Lower leg skin (tissue), 4 donors: Measurements from ENCODE around the gene SLC39A9. TPM values are rescaled to one million over a fixed set of nuclear protein-coding genes. Genes with fewer than 3 reads are reported as not detected.
A peak's percentile ranks its signal among the peaks of the same experiment; 100 is the strongest.
"Not testable (repeated sequence)": the region's sequence is repeated elsewhere in the genome, so short reads cannot be mapped to it uniquely, and the experiment has no call there.

Source experiments
- DNase-seq, 2 donors: peaks; one replicate each; pipeline ENCODE4 v3.0.0-alpha.2; 2019; ENCODE audit warnings: low spot score in 2 of 2
- H3K4me3 ChIP-seq: fragments of 200-600 bp; sonication (generic); 2 replicates; pipeline ENCODE4 v1.5.1; 2017; ENCODE audit warnings: mild to moderate bottlenecking, low read depth; ENCODE audit not compliant: poor library complexity, severe bottlenecking
- CTCF ChIP-seq, 3 donors: fragments of 450-650 bp; IDR thresholded peaks; one replicate each; pipeline ENCODE4 v1.5.1; 2016; ENCODE audit warnings: antibody characterized with exemption in 3 of 3, mild to moderate bottlenecking in 3 of 3, moderate library complexity in 2 of 3
- POLR2A ChIP-seq, 2 donors: fragments of 450-650 bp; IDR thresholded peaks; one replicate each; pipeline ENCODE4 v1.6.1; 2016 to 2017; ENCODE audit warnings: antibody characterized with exemption in 2 of 2, mild to moderate bottlenecking in 1 of 2, moderate library complexity in 1 of 2
- WGBS, 2 donors: methylation state at CpG; one replicate each; pipeline ENCODE4 v1.1.5; 2018; 5-methylcytosine and 5-hydroxymethylcytosine counted together
- intact Hi-C: fragments of 100-400 bp; cut with DNase I; formaldehyde crosslinking; loops from one replicate; pipeline ENCODE4 v1.15.0; 2023; ENCODE audit warnings: low total_unique reads
- total RNA-seq, 4 donors: library from RNA; depleted of rRNA; stranded (reverse); fragments of >200 nt; gene quantifications; one replicate each; pipeline ENCODE4 v1.1.0, GENCODE V29; 2016

Gene SLC39A9
- total RNA-seq, 4 donors from 2014 or later = 33.1 to 68.2 (median 49.0) TPM

GRCh38 chr14:69473260-69473659 is 74.8 kb downstream of the SLC39A9 start:
- intact Hi-C loops = no loop called here
- H3K4me3 ChIP-seq = no peak overlapping the region
- DNase-seq = peak in 1 of 2 donors; percentile 12
- WGBS, 2 donors = 47 to 73% methylated on average over 3 of the region's 3 CpGs
- TF ChIP-seq POLR2A (IDR thresholded peaks at IDR 0.05) (no peak), CTCF (IDR thresholded peaks at IDR 0.05) (no peak)

GRCh38 chr14:69473946-69474345 is 75.5 kb downstream of the SLC39A9 start:
- H3K4me3 ChIP-seq = no peak overlapping the region
- no peak for DNase-seq
- intact Hi-C loops = no loop called here
- TF ChIP-seq POLR2A (IDR thresholded peaks at IDR 0.05) = no peak
- no peak for TF ChIP-seq CTCF (IDR thresholded peaks at IDR 0.05)
- 89 to 91% methylated on average over 3 of the region's 3 CpGs for WGBS, 2 donors

GRCh38 chr14:69475194-69475818 is 76.8 kb downstream of the SLC39A9 start:
- H3K4me3 ChIP-seq = no peak overlapping the region
- intact Hi-C loops = no loop called here
- TF ChIP-seq POLR2A (IDR thresholded peaks at IDR 0.05) (no peak), CTCF (IDR thresholded peaks at IDR 0.05) (no peak)
- peak in 1 of 2 donors; percentile 45 for DNase-seq
- 70 to 76% methylated on average over 8 of the region's 8 CpGs for WGBS, 2 donors

- WGBS, 2 donors = 96% methylated on average over 5 of the region's 5 CpGs
These were observed 78.4 kb downstream of the SLC39A9 start for GRCh38 chr14:69476824-69477450.

GRCh38 chr14:69478055-69478454 is 79.6 kb downstream of the SLC39A9 start:
- WGBS, 2 donors = 82 to 83% methylated on average over 2 of the region's 2 CpGs
- intact Hi-C loops, H3K4me3 ChIP-seq: not testable (repeated sequence)
- DNase-seq = peak in 1 of 2 donors; percentile 73

More at GRCh38 chr14:69476824-69477450, 78.4 kb downstream of the SLC39A9 start:
- intact Hi-C loops, H3K4me3 ChIP-seq: not testable (repeated sequence)
- DNase-seq = peak in 1 of 2 donors; percentile 72

GRCh38 chr14:69479696-69480095 is 81.2 kb downstream of the SLC39A9 start:
- intact Hi-C loops = no loop called here
- peak in 1 of 2 donors; percentile 72 for DNase-seq
- H3K4me3 ChIP-seq = no peak overlapping the region
- TF ChIP-seq POLR2A (IDR thresholded peaks at IDR 0.05) = no peak
- WGBS, 2 donors = 90 to 91% methylated on average over 5 of the region's 5 CpGs

- peak in 1 of 2 donors; percentile 82 for DNase-seq
- no peak for TF ChIP-seq CTCF (IDR thresholded peaks at IDR 0.05)
- no peak for TF ChIP-seq POLR2A (IDR thresholded peaks at IDR 0.05)
- no peak overlapping the region for H3K4me3 ChIP-seq
- WGBS, 2 donors = 44 to 65% methylated on average over 5 of the region's 5 CpGs
- intact Hi-C loops = no loop called here
These were observed 81.6 kb downstream of the SLC39A9 start for GRCh38 chr14:69480136-69480535.
